Adrenal gland (tissue), 5 donors: Measurements from ENCODE around the gene AKAP13.

Source experiments
- CTCF ChIP-seq, 6 experiments: fragments of 450-650 bp in 4 of 6; fragments of 200-600 bp in 2 of 6; sonication (generic) in 1 of 6; IDR thresholded peaks; 1 replicate in 5 of 6; 2 replicates in 1 of 6; pipeline versions ENCODE4 v1.5.1 to v1.8.0; 2016 to 2021; ENCODE audit warnings: antibody characterized with exemption in 6 of 6, mild to moderate bottlenecking in 2 of 6, moderate library complexity in 1 of 6
- POLR2A ChIP-seq, 2 donors: fragments of 450-650 bp; IDR thresholded peaks; one replicate each; pipeline ENCODE4 v1.6.1; 2017; ENCODE audit warnings: antibody characterized with exemption in 2 of 2, mild to moderate bottlenecking in 2 of 2, moderate library complexity in 1 of 2
- donor health status: DM: no; HTN: no; CAD: no.

GRCh38 chr15:85584872-85585271 is 204.5 kb downstream of the AKAP13 start:
- TF ChIP-seq CTCF (IDR thresholded peaks at IDR 0.05), result no peak
- TF ChIP-seq POLR2A (IDR thresholded peaks at IDR 0.05), result no peak
